D341Med (cell line): ENCODE measurements around the gene ANGPTL2.

Experiments used
- DNase-seq: peaks from one replicate; pipeline ENCODE4 v3.0.0; 2012; ENCODE audit warnings: low spot score

The ANGPTL2 gene

GRCh38 chr9:127116957-127117356, 5.5 kb downstream of the ANGPTL2 start:
- DNase-seq, result no peak

GRCh38 chr9:127116088-127116726, 6.2 kb downstream of the ANGPTL2 start:
- DNase-seq, result no peak

- no peak for DNase-seq
These were observed 7.8 kb downstream of the ANGPTL2 start for GRCh38 chr9:127114606-127115005.

- DNase-seq, result no peak
These were observed 9.1 kb downstream of the ANGPTL2 start for GRCh38 chr9:127113191-127113972.

- DNase-seq, result no peak
These were observed 9.7 kb downstream of the ANGPTL2 start for GRCh38 chr9:127112735-127113161.

GRCh38 chr9:127112056-127112455, 10.4 kb downstream of the ANGPTL2 start:
- no peak for DNase-seq

GRCh38 chr9:127109212-127109711, 13.2 kb downstream of the ANGPTL2 start:
- no peak for DNase-seq

- DNase-seq, result no peak
These were observed 14.2 kb downstream of the ANGPTL2 start for GRCh38 chr9:127107929-127108876.

- DNase-seq, result no peak
These were observed 15.1 kb downstream of the ANGPTL2 start for GRCh38 chr9:127107171-127107928.

GRCh38 chr9:127106466-127106855, 16.0 kb downstream of the ANGPTL2 start:
- no peak for DNase-seq

GRCh38 chr9:127105805-127106465, 16.5 kb downstream of the ANGPTL2 start:
- no peak for DNase-seq

- DNase-seq, result no peak
These were observed 17.7 kb downstream of the ANGPTL2 start for GRCh38 chr9:127104581-127105311.

GRCh38 chr9:127102788-127103187, 19.6 kb downstream of the ANGPTL2 start:
- no peak for DNase-seq

GRCh38 chr9:127102176-127102575, 20.3 kb downstream of the ANGPTL2 start:
- DNase-seq, result no peak

GRCh38 chr9:127099664-127100063, 22.8 kb downstream of the ANGPTL2 start:
- no peak for DNase-seq

GRCh38 chr9:127098916-127099553, 23.4 kb downstream of the ANGPTL2 start:
- no peak for DNase-seq

GRCh38 chr9:127097683-127098082, 24.8 kb downstream of the ANGPTL2 start:
- no peak for DNase-seq

- no peak for DNase-seq
These were observed 26.2 kb downstream of the ANGPTL2 start for GRCh38 chr9:127096208-127096607.

GRCh38 chr9:127095411-127095810, 27.0 kb downstream of the ANGPTL2 start:
- DNase-seq, result no peak
